Measurements from ENCODE around the gene ARHGEF17. TPM values are rescaled to one million over a fixed set of nuclear protein-coding genes. Genes with fewer than 3 reads are reported as not detected.

ARHGEF17 gene, protein sequence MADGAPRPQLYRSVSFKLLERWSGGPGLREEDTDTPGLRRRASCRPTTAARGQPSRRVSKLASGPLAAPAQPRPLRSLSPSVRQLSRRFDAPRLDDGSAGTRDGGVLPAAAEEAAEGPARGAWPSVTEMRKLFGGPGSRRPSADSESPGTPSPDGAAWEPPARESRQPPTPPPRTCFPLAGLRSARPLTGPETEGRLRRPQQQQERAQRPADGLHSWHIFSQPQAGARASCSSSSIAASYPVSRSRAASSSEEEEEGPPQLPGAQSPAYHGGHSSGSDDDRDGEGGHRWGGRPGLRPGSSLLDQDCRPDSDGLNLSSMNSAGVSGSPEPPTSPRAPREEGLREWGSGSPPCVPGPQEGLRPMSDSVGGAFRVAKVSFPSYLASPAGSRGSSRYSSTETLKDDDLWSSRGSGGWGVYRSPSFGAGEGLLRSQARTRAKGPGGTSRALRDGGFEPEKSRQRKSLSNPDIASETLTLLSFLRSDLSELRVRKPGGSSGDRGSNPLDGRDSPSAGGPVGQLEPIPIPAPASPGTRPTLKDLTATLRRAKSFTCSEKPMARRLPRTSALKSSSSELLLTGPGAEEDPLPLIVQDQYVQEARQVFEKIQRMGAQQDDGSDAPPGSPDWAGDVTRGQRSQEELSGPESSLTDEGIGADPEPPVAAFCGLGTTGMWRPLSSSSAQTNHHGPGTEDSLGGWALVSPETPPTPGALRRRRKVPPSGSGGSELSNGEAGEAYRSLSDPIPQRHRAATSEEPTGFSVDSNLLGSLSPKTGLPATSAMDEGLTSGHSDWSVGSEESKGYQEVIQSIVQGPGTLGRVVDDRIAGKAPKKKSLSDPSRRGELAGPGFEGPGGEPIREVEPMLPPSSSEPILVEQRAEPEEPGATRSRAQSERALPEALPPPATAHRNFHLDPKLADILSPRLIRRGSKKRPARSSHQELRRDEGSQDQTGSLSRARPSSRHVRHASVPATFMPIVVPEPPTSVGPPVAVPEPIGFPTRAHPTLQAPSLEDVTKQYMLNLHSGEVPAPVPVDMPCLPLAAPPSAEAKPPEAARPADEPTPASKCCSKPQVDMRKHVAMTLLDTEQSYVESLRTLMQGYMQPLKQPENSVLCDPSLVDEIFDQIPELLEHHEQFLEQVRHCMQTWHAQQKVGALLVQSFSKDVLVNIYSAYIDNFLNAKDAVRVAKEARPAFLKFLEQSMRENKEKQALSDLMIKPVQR (N-terminal part only)
- 0.44 TPM for total RNA-seq (2013)
- polyA plus RNA-seq, result 1 to 10 TPM in 1 of 3 donors, under 1 TPM in 2; 0.16 to 1.2 (median 0.55) TPM
- 1.2 and 1.6 TPM in 2 replicates for polyA minus RNA-seq
- 0.92 to 5.1 (median 1.8) reads per million in 11 experiments for total RNA-seq

DNA sequence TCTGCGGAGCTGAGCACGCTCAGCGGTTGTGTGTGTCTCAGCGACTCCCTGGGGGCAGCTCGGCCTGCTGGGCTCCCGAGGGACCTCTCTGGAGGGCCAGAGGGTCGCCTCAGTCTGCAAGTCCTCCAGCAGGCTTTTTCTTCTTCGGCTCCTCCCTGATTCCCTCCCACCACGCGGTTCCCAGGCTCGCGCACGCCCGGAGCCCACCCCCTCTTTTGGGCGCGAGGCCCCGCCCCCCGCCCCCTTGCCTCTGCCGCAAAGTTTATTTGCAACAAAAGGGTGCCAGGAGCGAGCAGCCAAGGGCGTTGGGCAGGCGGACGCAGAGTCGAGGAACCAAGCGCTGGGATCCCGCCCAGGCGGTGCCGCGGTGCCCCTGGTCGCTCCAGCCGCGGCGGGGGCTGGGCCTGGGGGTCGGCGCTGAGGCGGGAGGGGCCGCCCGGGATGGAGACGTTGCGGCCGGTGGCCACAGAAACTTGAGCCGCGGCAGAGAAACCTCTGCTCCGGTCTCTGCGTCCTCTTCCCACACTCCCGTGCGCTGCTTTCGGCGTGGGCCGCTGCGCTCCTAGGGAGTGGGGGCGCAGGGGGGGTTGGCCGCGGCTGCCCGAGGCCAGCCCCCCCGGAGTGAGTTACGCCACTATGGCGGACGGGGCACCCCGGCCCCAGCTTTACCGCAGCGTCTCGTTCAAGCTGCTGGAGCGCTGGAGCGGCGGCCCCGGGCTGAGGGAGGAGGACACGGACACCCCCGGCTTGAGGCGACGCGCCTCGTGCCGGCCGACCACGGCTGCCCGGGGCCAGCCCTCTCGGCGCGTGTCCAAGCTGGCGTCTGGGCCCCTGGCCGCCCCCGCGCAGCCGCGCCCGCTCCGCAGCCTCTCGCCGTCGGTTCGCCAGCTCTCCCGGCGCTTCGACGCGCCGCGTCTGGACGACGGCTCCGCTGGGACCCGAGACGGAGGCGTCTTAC lies at the start of gene ARHGEF17:
ARHGEF17 (plus strand) TSS at position 274 of the 958 bp plus-strand sequence; CDS start at position 637, 363 bp downstream.
- peaks cover 0 to 5% (median 0%) of the 10 kb centered on the region in 7 donors for H3K9me3 Mint-ChIP-seq
- TF ChIP-seq CTCF (IDR thresholded peaks at IDR 0.05), result no peak
- under 1% methylated on average over 99 of the region's 105 CpGs for WGBS (ENCODE audit: insufficient coverage)

More for the DNA sequence above, at the start of gene ARHGEF17:
- H3K27me3 ChIP-seq (ENCODE audit: control insufficient read depth in 2 of 2, insufficient read depth in 2 of 2, low read length in 2 of 2), result peaks cover 0 to 15% of the 10 kb centered on the region in 2 donors
- intact Hi-C loops (cut with micrococcal nuclease), result loop anchor here (5.0 to 10.0 kb wide), 2 partner anchors 79 to 87 kb away; no protein-coding TSS in a partner anchor
- no peaks in the 10 kb centered on the region for H3K36me3 ChIP-seq (replicated peaks in 1 of 2; ENCODE audit: control insufficient read depth in 1 of 2, insufficient read depth in 2 of 2, low read length in 2 of 2)
- H2AFZ ChIP-seq (ENCODE audit: insufficient read depth, low read depth, low read length, poor library complexity, severe bottlenecking), result peak within 1 kb of the TSS; percentile 85
- Mint-ChIP-seq H3K36me3 (peaks cover 0 to 6% of the 10 kb centered on the region in 2 donors), H3K4me1 (peaks cover 24% of the 10 kb centered on the region), H3K27me3 (ENCODE audit: low read depth in 3 of 3) (peaks cover 13 to 31% (median 17%) of the 10 kb centered on the region in 3 donors), H3K4me3 (peak within 1 kb of the TSS; percentile 80 to 94), H3K27ac (peak within 1 kb of the TSS; percentile 47 to 95 (median 83))
- peak within 1 kb of the TSS; percentile 55 to 78 (median 73) for H3K4me3 ChIP-seq (replicated peaks in 1 of 3; ENCODE audit: low read depth in 2 of 3, low read length in 3 of 3)
- H3K27ac ChIP-seq (ENCODE audit: low read depth in 1 of 2, low read length in 2 of 2), result no peak within 1 kb of the TSS
- H3K4me2 ChIP-seq (replicated peaks; ENCODE audit: extremely low read depth, low read length, poor library complexity, severe bottlenecking), result peak within 1 kb of the TSS; percentile 83
- peaks cover 29 to 38% of the 10 kb centered on the region in 2 donors for H3K4me1 ChIP-seq (ENCODE audit: control insufficient read depth in 1 of 2, insufficient read depth in 2 of 2, low read length in 2 of 2)
- no peaks in the 10 kb centered on the region for H3K79me2 ChIP-seq (ENCODE audit: insufficient read depth, low read length)
- no peaks in the 10 kb centered on the region for H3K9me3 ChIP-seq (replicated peaks in 1 of 2; ENCODE audit: control insufficient read depth in 1 of 2, insufficient read depth in 1 of 2, low read length in 2 of 2)
- peak within 1 kb of the TSS; percentile 52 for H3K9ac ChIP-seq (ENCODE audit: insufficient read depth, low read length, poor library complexity, severe bottlenecking)
- H4K20me1 ChIP-seq (ENCODE audit: insufficient read depth, low read length), result no peaks in the 10 kb centered on the region
- DNase-seq, result peak in 1 of 3 donors; percentile 7
